HG03060 (cell line): ENCODE data around the gene SSMEM1.
"Not testable (repeated sequence)": the region's sequence is repeated elsewhere in the genome, so short reads cannot be mapped to it uniquely, and the experiment has no call there.

Experiments used
- ATAC-seq: cut with Tn5 transposase; IDR thresholded peaks from one replicate; pipeline ENCODE4 v1.9.1; 2021; ENCODE audit warnings: low read depth, moderate number of reproducible peaks; ENCODE audit not compliant: unreplicated experiment

The SSMEM1 gene, protein sequence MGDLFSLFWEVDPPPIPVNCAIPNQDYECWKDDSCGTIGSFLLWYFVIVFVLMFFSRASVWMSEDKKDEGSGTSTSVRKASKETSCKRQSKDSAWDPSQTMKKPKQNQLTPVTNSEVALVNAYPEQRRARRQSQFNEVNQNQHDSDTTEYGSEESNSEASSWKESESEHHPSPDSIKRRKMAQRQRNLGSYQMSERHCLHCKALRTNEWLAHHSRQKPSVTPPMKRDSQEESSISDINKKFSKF

DNA sequence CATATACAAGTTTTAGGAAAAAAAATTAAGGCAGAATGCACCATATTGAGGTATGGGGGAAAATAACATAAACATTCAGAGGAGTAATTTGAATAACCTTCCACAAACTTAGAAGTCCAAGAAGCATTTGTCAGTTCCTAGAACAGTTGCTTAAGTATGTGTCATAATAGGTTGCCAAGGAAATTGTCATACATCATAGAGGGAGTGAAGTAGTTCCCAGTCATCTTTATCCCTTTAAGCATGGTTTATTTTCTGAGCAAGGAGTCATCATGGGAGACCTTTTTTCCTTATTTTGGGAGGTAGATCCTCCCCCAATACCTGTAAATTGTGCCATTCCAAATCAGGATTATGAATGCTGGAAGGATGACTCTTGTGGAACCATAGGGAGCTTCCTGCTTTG is at the start of gene SSMEM1:
Gene SSMEM1, plus strand, starts transcription at position 219 of the 400 bp plus-strand sequence. Its CDS starts 51 bp downstream, at position 270.
- ATAC-seq: no peak

DNA sequence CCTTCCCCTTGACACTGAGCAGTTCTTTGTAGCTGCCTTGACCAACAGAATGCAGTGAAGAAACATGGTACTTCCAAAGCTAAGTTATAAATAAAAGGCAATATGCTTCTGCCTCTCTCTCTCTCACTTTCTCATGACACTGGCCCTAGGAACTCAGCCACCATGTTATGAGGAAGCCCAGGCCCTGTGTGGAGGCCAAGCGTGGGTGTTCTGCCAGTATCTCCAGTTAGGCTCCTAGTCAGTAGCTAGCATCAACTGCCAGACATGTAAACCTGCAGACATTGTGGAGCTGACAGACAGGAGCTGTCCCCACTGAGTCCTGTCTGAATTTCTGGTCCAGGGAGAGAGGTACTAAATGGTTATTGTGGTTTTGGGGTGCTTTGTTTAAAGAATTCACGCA is 47.6 kb upstream of the SSMEM1 start:
- ATAC-seq: no peak

DNA sequence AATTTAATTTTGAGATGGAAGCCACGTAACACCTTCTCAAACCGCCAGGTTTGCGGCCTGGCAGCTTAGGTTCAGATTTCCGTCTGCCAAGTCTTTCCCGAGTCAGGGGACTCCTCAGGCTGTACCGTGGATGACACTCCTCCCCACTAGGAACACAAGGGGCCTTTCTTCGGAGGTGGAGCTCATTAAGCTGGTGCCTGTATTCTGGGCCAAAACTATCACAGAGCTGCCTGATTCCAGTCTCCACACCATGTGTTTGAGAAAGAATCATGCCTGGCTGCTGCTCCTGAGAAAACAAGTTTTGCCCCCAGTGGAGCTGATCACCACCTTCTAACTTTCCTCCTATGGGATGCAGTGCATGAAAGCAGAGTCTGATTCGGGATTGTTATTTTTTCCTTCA is 47.2 kb upstream of the SSMEM1 start:
- no peak for ATAC-seq

DNA sequence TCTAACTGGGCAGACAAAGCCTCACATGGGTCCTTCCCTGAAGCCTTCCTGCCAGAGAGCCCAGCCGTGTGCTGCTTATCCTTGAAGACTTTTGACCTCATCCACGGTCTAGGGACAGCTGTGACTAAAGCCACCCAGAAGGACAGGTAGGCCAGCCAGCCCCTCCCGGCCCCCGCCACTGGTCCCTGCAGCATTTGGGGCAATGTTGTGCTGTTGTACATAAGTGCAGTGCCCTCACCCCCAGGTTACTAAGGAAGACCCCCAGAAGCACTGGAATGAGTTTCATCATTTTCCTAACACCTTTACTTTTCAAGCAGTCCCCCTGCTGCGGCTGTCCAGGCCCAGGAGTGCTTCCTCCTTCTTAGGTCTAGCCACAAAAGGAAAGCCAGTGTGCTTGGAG is 45.5 kb upstream of the SSMEM1 start:
- no peak for ATAC-seq

DNA sequence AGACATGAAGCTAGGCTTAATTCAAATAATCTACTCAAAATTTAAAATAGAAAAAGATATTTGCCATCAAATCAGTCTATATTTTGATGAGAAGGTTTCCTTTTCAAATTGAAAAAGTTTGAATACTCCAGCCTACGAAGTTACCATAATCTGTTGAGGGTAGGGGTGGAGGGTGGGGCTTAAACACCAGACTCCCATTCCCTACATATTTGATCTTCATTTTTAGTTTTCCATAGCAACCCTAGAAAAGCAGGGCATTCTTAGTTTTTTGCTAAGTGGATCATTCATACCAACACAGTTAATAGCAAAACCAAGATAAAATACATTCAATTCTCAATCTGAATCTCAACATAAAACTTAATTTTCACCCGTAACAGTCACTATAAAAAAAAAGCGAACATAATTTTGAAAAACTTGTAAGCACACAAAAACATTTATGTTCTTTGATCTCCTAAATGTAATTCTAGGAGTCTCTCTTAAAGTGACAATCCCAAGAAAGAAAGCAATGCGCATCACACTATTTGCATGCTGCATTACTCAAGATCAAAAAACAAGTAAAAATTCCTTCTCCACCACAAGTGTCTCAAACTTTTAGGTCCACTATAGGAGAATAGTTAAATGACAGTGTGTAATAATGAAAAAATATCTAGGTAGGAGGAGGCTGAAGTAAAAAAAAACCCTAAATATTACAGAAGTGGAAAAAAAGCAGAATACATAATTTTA is 33.3 kb upstream of the SSMEM1 start:
- ATAC-seq: no peak

DNA sequence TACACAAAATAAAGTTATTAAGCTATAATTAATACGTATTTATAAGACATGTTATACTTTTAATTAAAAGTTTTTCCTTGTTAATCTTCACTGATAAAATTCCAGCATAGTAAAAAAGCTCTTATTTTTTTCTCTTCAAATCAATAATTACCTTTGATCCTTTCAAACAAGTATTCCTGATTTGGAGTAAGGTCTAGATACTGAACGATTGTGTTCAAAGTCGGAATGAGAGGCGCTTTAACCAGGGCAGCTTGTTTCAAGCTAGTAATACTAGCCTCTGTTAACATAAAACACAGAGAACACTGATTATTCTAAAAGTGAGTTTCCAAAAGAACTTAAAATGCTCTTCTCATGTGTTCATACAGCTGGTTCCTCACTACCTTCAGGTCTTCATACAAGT is 29.4 kb upstream of the SSMEM1 start:
- ATAC-seq: no peak

DNA sequence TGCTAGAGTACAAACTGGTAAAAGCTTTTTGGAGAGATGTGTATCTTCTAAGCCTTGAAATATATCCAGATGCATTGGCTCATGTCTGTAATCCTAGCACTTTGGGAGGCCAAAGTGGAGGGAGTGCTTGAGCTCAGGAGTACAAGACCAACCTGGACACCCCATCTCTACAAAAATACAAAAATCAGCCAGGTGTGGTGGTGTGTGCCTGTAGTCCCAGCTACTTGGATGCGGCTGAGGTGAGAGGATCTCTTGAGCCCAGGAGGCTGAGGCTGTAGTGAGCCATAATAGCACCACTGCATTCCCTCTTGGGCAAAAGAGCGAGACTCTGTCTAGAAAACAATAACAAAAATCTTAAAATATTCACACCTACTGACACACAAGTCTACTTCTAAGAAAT is 28.0 kb upstream of the SSMEM1 start:
- no peak for ATAC-seq

DNA sequence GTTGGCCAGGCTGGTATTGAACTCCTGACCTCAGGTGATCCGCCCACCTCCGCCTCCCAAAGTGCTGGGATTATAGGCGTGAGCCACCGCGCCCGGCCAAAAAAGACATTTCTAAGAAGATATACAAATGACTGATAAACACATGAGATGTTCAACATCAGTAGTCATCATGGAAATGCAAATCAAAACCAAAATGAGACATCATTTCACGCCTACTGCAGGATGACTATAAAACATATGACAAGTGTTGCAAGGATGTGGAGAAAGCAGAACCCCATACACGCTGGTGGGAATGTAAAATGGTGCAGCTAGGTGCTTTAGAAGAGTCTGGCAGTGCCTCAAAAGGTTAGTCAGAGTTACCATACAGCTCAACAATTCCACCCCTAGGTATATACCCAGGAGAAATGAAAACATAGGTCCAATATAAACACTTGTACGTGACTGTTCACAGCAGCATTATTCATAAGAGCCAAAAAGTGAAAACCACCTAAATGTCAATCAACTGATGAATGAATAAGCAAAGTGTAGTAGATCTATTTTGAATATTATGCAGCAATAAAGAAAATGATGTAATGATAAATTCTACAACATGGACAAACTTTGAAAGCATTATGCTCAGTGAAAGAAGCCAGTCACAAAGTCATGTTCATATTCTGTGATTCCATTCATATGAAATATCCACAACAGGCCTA is 26.9 kb upstream of the SSMEM1 start:
- ATAC-seq: no peak

DNA sequence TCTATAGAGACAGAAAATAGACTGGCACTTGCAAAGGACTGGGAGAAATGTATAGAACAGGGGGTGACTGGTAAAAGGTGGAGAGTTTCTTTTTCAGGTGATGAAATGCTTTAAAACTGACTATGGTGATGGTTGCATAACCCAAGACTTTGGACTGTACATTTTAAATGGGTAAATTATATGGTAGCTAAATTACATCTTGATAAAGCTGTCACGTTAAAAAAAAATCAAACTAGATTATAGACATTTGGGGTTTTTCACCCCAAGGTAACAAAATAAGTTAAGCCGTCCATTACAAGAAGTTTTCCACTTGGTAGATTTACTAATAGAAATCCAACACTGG is 26.4 kb upstream of the SSMEM1 start:
- ATAC-seq: no peak

DNA sequence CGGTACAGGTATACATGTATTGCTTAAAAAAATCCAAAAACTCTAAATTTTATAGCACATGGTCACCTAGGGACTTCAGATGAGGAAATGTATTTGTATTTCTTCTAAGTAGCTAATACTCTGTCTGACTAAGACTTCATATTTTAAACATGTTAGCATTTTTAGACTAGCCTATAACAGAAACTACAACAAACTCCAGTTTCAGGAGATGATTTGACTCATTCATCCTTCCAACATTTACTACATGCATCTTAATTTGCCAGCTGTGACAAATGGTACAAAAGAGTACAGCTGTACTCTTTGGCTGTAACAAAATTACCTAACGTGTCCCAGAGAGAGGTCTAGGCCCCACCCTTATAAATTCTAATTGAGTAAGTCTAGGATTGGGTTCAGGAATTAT is 24.7 kb upstream of the SSMEM1 start:
- ATAC-seq: no peak

DNA sequence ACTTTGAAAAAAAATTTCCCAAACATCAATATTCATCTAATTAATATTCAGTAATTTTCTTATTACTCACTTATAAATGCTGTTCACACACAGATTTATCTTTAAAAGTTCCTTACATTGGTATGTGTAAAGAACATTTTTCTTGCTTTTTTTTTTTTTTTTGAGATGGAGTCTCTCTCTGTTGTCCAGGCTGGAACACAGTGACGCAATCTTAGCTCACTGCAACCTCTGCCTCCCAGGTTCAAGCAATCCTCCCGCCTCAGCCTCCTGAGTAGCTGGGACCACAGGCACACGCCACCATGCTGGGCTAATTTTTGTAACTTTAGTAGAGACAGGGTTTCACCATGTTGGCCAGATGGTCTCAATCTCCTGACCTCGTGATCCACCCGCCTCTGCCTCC is 23.3 kb upstream of the SSMEM1 start:
- not testable (repeated sequence) for ATAC-seq

DNA sequence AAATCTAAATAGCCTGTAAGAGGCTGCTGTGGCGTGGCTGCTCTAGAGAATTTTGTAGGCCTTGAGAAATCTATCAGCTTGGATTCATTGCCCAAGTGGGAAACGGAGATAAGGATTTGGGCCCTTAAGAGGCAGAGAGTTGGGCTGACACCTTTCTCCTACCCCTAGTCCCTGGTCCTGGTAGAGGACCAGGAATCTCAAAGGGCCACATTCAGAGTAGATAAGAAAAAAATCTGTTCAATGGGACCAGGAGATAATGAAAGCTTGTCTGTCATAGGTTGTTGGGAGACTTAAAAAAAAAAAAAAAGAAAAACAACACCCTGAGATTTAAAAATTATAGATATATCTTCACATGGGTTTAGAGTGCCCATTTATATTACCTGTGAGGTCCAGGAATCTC is 20.3 kb upstream of the SSMEM1 start:
- ATAC-seq: no peak

DNA sequence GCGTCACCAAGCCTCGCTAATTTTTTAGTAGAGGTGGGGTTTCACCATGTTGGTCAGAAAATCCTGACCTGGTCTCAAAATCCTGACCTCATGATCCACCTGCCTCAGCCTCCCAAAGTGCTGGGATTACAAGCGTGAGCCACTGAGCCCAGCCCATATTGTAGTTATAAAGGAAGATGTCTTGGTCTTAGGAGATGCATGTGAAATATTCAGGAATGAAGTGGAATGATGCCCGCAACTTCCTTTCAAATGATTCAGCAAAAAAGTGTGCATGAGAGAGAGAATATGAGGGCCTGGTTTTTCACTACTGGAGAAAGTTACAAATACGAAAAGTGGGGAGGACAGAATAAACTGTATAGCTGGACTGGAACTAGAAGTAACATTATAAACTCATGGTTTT is 18.3 kb upstream of the SSMEM1 start:
- no peak for ATAC-seq

DNA sequence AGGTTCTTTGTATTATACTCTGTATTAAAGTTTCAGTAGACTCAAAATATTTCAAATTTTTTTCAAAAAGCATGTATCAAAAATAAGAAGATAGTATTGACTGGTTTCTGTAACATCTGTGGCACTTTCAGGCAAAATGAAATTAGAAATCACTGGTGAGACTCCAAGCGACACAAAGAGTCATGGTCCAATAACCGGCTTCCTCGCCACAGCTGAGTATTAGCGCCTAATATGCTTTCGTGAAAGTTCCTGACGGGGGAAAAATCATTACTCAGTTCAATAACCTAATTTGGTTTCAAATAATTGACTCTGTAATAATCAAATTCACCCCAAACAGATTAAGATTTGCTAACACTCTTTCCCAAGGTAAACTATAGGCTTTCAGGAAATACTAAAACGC is 15.9 kb upstream of the SSMEM1 start:
- no peak for ATAC-seq

DNA sequence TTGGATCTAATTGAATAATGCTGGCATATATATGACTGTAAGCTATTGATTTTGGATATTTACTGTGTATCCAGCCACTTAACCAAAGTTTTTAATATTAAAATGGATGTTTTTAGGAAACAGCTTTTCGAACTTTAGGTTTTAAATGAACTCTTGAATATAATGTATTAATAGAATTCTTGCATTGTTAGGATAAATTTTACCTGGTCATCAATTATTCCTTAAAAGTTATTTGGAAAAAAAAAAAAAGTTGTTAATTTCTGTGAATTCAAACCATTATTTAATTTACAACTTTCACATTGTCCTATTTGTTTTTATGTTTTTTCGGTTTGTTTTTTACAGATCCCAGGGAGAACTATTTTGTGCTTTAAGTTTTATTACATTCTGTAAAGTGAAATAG is 12.3 kb upstream of the SSMEM1 start:
- no peak for ATAC-seq

DNA sequence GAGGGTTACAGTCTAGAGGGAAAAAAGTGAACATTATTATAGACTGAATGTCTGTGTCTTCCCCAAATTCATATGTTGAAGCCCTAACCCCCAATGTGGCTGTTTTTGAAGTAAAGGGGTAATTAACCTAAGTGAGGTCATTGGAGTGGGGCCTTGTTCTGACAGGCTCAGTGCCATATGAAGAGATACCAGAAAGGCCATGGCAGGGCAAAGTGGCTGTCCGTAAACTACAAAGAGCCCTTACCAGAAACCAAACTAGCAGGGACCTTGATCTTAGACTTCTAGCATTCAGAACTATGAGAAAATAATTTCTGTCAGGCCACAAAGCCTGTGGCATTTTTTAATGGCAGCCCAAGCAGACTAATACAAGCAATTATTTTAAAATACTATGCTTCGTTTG is 11.2 kb upstream of the SSMEM1 start:
- no peak for ATAC-seq

DNA sequence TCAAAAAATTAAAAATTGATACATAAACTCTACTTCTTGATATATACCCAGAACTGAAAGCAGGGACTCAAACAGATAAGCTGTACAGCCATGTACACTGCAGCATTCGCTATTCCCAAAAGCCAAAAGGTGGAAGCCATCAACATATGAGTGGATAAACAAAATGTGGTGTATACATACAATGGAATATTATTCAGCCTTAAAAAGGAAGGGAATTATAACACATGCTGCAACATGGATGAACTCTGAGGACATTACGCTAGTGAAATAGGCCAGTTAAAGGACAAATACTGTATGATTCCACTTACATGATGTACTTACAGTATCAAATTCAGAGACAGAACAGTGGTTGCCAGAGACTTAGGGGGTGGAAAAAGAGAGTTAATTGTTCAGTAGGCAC is 10.6 kb upstream of the SSMEM1 start:
- no peak for ATAC-seq

DNA sequence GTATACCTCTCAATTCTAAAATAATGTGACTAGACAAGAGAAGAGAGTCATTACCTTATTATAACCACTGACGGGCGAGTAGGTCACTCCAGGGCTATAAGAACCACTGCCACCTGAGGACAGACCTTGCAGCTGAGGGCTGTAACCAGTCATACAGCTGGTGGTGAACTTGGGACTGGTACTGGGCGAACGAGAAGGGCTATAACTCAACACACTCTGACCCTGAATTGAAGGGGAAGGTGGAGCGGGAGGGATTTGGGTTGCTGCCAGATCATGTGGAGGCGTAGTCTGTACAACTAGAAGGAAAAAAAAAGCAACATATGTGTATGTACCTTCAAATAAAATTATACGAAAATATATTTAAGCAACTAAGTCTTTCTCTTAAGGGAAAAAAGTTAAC is 5.9 kb upstream of the SSMEM1 start:
- ATAC-seq: no peak

DNA sequence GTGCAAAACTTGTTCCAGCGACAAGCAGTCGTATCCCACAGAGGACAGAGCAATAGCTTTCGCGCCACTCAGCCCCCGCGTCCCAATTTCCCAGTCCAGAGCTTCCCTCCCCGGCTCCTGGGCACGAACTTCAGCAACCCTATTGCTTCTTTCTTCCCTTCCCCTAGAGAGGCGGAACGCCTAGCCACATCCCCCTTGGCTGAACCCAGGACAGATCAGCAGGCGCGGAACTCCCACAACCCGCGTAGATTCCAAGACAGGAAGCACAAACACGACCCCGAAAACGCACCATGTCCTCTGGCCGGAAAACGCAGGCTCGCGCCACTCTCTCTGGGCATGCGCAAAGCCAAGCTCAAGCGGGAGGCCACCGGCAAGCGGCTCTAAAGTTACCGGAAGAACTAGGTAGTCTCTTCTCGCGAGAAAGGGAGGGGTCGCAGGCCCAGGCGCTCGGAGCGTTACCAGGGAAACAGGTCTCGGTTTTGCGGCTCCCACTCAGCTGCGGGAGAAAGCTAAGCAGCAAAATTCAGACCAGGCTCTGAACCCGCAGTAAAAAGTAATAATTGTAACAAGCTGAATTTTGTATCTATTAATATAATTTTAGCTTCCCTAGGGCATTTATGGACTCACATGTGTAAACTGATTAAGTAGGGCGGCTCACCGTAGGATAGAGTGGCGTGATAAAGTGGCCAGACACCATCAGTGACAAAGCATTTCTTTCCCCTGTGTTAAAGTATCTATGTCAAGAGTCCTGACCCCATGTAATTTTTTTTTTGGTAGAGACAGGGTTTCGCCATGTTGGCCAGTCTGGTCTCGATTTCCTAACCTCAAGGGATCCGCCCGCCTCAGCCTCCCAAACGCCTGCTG is 2.3 kb upstream of the SSMEM1 start, which contains the start of gene TMEM209:
Gene TMEM209, minus strand, starts transcription at position 323 of the 864 bp plus-strand sequence. Its CDS starts 31 bp downstream, at position 292.
- peak; percentile 94 for ATAC-seq

DNA sequence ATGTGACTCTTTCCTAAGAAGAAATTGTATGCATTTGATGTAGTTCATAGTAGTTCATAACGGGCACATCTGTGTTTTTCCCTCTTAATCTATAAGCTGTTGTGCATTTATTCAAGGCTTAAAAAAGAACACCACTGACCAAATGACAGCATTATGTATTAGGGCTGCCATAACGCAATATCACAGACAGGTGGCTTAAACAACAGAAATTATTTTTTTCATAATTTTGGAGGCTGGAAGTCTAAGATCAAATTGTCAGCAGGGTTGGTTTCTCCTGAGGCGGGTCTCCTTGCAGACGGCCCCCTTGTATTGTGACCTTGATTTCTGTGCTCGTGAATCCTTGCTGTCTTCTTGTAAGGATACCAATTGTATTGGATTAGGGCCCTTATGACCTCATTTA is 627 bp upstream of the SSMEM1 start:
- no peak for ATAC-seq

DNA sequence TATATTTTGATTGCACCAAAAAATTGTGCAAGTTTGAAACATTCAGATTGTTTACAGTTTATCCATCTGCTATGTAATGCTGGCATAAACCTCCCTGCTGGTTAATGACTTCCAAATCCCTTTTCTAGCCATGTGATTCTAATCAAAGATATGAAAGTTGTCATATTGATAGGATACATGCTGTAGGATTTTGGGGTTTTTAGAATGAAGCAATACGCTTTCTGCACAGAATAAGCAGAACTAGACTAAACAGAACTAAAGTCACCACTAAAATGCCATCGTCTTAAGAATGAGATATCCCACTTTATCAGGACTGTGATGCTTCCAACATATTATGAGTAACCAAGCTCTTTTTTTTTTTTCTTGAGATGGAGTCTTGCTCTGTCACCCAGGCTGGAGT is 856 bp downstream of the SSMEM1 start:
- ATAC-seq: no peak
